Keratinocyte (primary cell): ENCODE results near the gene MAML2. TPM values are rescaled to one million over a fixed set of nuclear protein-coding genes. Genes with fewer than 3 reads are reported as not detected.

Source experiments
- DNase-seq: peaks from one replicate; pipeline ENCODE4 v3.0.0-alpha.2; 2011; ENCODE audit warnings: low read depth, missing footprints, low spot score
- FAIRE-seq: peaks from 2 replicates; lab custom pipeline; 2011; peaks lifted over from hg19 to GRCh38; lab: Jason Lieb, UNC
- H2AFZ ChIP-seq: 2 replicates; pipeline ENCODE4 v1.6.0; 2012; ENCODE audit warnings: low read length, control low read depth, inconsistent platforms; ENCODE audit not compliant: control insufficient read depth
- H3K27ac ChIP-seq: 2 replicates; pipeline ENCODE4 v1.5.1; 2011; ENCODE audit warnings: low read length; ENCODE audit not compliant: control insufficient read depth, insufficient read depth
- H3K27me3 ChIP-seq: 3 replicates; pipeline ENCODE4 v1.6.0; 2011; ENCODE audit warnings: low read length; ENCODE audit not compliant: control insufficient read depth, insufficient read depth; ENCODE audit errors: extremely low read depth
- H3K36me3 ChIP-seq, 2 experiments: 2 replicates in 1 of 2; 3 replicates in 1 of 2; pipeline ENCODE4 v1.5.1; 2011; ENCODE audit warnings: low read length in 2 of 2, mild to moderate bottlenecking in 1 of 2; ENCODE audit not compliant: control insufficient read depth in 2 of 2, insufficient read depth in 2 of 2; ENCODE audit errors: extremely low read depth in 1 of 2
- H3K4me1 ChIP-seq: 3 replicates; pipeline ENCODE4 v1.5.1; 2011; ENCODE audit warnings: low read length; ENCODE audit not compliant: control insufficient read depth, insufficient read depth; ENCODE audit errors: extremely low read depth
- H3K4me2 ChIP-seq: 3 replicates; pipeline ENCODE4 v1.6.0; 2011; ENCODE audit warnings: low read depth, low read length; ENCODE audit not compliant: control insufficient read depth, insufficient read depth; ENCODE audit errors: extremely low read depth
- H3K4me3 ChIP-seq, 3 experiments: fragments of 200-600 bp in 1 of 3; sonication (generic) in 1 of 3; 2 replicates in 2 of 3; 3 replicates in 1 of 3; pipeline ENCODE4 v1.5.1; 2011 to 2016; ENCODE audit warnings: low read length in 3 of 3, mild to moderate bottlenecking in 3 of 3, control low read depth in 2 of 3, inconsistent platforms in 1 of 3, low read depth in 1 of 3, mixed read lengths in 1 of 3, mixed run types in 1 of 3, moderate library complexity in 1 of 3; ENCODE audit not compliant: control insufficient read depth in 2 of 3, insufficient read depth in 2 of 3; ENCODE audit errors: extremely low read depth in 1 of 3
- H3K79me2 ChIP-seq: 2 replicates; pipeline ENCODE4 v1.6.0; 2012; ENCODE audit warnings: low read length; ENCODE audit not compliant: control insufficient read depth, insufficient read depth
- H3K9ac ChIP-seq: 3 replicates; pipeline ENCODE4 v1.6.0; 2011; ENCODE audit warnings: low read length; ENCODE audit not compliant: control insufficient read depth, insufficient read depth; ENCODE audit errors: extremely low read depth
- H3K9me1 ChIP-seq: 3 replicates; pipeline ENCODE4 v1.6.0; 2011; ENCODE audit warnings: low read length; ENCODE audit not compliant: control insufficient read depth, insufficient read depth; ENCODE audit errors: extremely low read depth
- H3K9me3 ChIP-seq: 2 replicates; pipeline ENCODE4 v1.5.1; 2012; ENCODE audit warnings: low read depth, low read length; ENCODE audit not compliant: control insufficient read depth
- H4K20me1 ChIP-seq: 3 replicates; pipeline ENCODE4 v1.6.0; 2011; ENCODE audit warnings: low read length; ENCODE audit not compliant: control insufficient read depth, insufficient read depth; ENCODE audit errors: extremely low read depth
- CTCF ChIP-seq, 3 experiments: IDR thresholded peaks in 1 of 3; conservative IDR thresholded peaks in 1 of 3; optimal IDR thresholded peaks in 1 of 3; 2 replicates in 2 of 3; 3 replicates in 1 of 3; pipeline versions ENCODE3 to v1.5.1; 2011; ENCODE audit warnings: low read length in 3 of 3, mild to moderate bottlenecking in 3 of 3, moderate library complexity in 2 of 3, control low read depth in 1 of 3, inconsistent platforms in 1 of 3; ENCODE audit not compliant: insufficient read depth in 2 of 3; ENCODE audit errors: extremely low read depth in 1 of 3
- EZH2 ChIP-seq: IDR thresholded peaks from one replicate; pipeline ENCODE4 v1.6.1; 2012; ENCODE audit warnings: inconsistent platforms, mild to moderate bottlenecking, low read length, moderate library complexity
- dilution Hi-C: fragments of 300-500 bp; cut with MboI; formaldehyde crosslinking; loops from one replicate; pipeline ENCODE4 v1.7.0; 2020; ENCODE audit warnings: low sequenced_read_pairs; ENCODE audit not compliant: extremely low pct_ligation_motif_present
- polyA plus RNA-seq, 5 experiments: library from polyadenylated mRNA; depleted of rRNA in 3 of 5; stranded (reverse) in 3 of 5; stranded (forward) in 1 of 5; unstranded in 1 of 5; fragments of >200 nt; gene quantifications; 1 replicate in 1 of 5; 2 replicates in 3 of 5; 3 replicates in 1 of 5; pipeline versions ENCODE4 v1.2.1 to v1.2.3, GENCODE V29; 2011 to 2012; ENCODE audit warnings: missing spikeins in 2 of 5, low read depth in 1 of 5, low replicate concordance in 1 of 5

MAML2 gene
- polyA plus RNA-seq, 1 donor (not counting 4 experiments of a cell fraction or from before 2014, with no cell fraction given), result 4.2 TPM

DNA sequence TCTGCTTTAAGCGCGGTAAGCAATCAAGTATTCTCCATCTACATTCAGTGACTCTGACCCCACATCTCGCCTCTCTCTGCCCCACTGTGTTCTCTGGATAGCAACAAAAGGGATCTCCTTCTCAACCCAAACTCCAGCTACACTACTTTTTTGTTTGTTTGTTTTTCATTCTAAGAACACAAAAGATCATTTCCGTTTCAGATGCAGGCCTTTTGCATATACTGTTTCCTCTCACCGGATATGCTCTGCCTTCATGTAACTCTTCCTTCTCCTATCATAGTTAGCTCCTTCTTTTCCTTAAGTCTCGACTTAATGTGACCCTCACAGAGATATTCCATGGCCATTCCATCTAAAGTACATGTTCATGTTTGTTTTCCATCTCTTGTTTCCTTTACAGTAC is 239.3 kb downstream of the MAML2 start:
- no peak overlapping the region for H3K9ac ChIP-seq
- H2AFZ ChIP-seq, result no peak overlapping the region
- peaks cover 23% of the 10 kb centered on the region for H3K4me1 ChIP-seq
- no peak for FAIRE-seq
- no peak overlapping the region for H3K27ac ChIP-seq
- H4K20me1 ChIP-seq, result no peaks in the 10 kb centered on the region
- no peaks in the 10 kb centered on the region for H3K36me3 ChIP-seq
- dilution Hi-C loops, result no loop called here
- no peak overlapping the region for H3K4me3 ChIP-seq
- no peak overlapping the region for H3K4me2 ChIP-seq
- TF ChIP-seq EZH2, result no peak
- TF ChIP-seq CTCF (optimal IDR thresholded peaks at IDR 0.05 in 1 of 3, IDR thresholded peaks at IDR 0.05 in 1 of 3, conservative IDR thresholded peaks at IDR 0.05 in 1 of 3; ENCODE audit: extremely low read depth in 1 of 3, insufficient read depth in 2 of 3, low read length in 3 of 3), result no peak
- no peaks in the 10 kb centered on the region for H3K9me3 ChIP-seq
- no peak for DNase-seq
- H3K79me2 ChIP-seq, result no peaks in the 10 kb centered on the region
- peaks cover 4% of the 10 kb centered on the region for H3K9me1 ChIP-seq
- H3K27me3 ChIP-seq, result no peaks in the 10 kb centered on the region

GRCh38 chr11:96103102-96103501 is 239.9 kb downstream of the MAML2 start:
- Histone ChIP-seq H3K79me2 (no peaks in the 10 kb centered on the region), H3K4me2 (no peak overlapping the region), H3K9me3 (no peaks in the 10 kb centered on the region), H3K4me1 (peaks cover 29% of the 10 kb centered on the region), H3K27me3 (no peaks in the 10 kb centered on the region), H3K9ac (no peak overlapping the region), H3K36me3 (no peaks in the 10 kb centered on the region), H3K9me1 (peaks cover 4% of the 10 kb centered on the region), H4K20me1 (no peaks in the 10 kb centered on the region), H3K27ac (no peak overlapping the region), H3K4me3 (no peak overlapping the region), H2AFZ (no peak overlapping the region)
- DNase-seq (no peak), FAIRE-seq (no peak)
- TF ChIP-seq EZH2, result no peak
- TF ChIP-seq CTCF (optimal IDR thresholded peaks at IDR 0.05 in 1 of 3, IDR thresholded peaks at IDR 0.05 in 1 of 3, conservative IDR thresholded peaks at IDR 0.05 in 1 of 3; ENCODE audit: extremely low read depth in 1 of 3, insufficient read depth in 2 of 3, low read length in 3 of 3), result no peak
- dilution Hi-C loops, result no loop called here
